MG63 (cell line): Measurements from ENCODE around the gene YLPM1. TPM values are rescaled to one million over a fixed set of nuclear protein-coding genes. Genes with fewer than 3 reads are reported as not detected.

Experiments used
- DNase-seq: peaks from one replicate; pipeline ENCODE4 v3.0.0-alpha.2; 2020
- H3K27me3 ChIP-seq: fragments of 250-450 bp; sonication (Bioruptor Pico); 2 replicates; pipeline ENCODE4 v1.5.1; 2020; ENCODE audit warnings: mild to moderate bottlenecking, moderate library complexity
- H3K36me3 ChIP-seq: fragments of 250-450 bp; sonication (Bioruptor Pico); 2 replicates; pipeline ENCODE4 v1.5.1; 2020; ENCODE audit warnings: mild to moderate bottlenecking, moderate library complexity
- H3K4me3 ChIP-seq: fragments of 250-450 bp; sonication (Bioruptor Pico); 2 replicates; pipeline ENCODE4 v1.5.1; 2020; ENCODE audit warnings: mild to moderate bottlenecking, moderate library complexity
- H3K9me3 ChIP-seq: fragments of 250-450 bp; sonication (Bioruptor Pico); 2 replicates; pipeline ENCODE4 v1.5.1; 2020; ENCODE audit warnings: mild to moderate bottlenecking, moderate library complexity
- total RNA-seq: library from RNA; depleted of rRNA; stranded (reverse); fragments of >200 nt; shearing (Covaris generic); gene quantifications from 2 replicates; pipeline ENCODE4 v1.2.3, GENCODE V29; 2014; ENCODE audit warnings: low replicate concordance; rRNA removed

Gene YLPM1
- total RNA-seq, 1 experiment from 2014 or later, result 4.5 TPM

- Histone ChIP-seq H3K9me3 (no peaks in the 10 kb centered on the region), H3K36me3 (0 out of 2 replicates have a peak, but pooled peaks cover 3% of the 10 kb centered on the region), H3K4me3 (peak within 1 kb of the TSS; percentile 73), H3K27me3 (no peaks in the 10 kb centered on the region)
- peak; percentile 81 for DNase-seq
Measured at GRCh38 chr14:74881431-74882102, 118.5 kb downstream of the YLPM1 start, which contains the start of gene DLST. Gene DLST (plus strand): TSS chr14:74881916. CDS start chr14:74881954, 38 bp downstream.

GRCh38 chr14:74882103-74882920 lies 119.2 kb downstream of the YLPM1 start:
- Histone ChIP-seq H3K9me3 (no peaks in the 10 kb centered on the region), H3K36me3 (peaks cover 8% of the 10 kb centered on the region; the same call in 1 of the 2 replicates), H3K27me3 (no peaks in the 10 kb centered on the region), H3K4me3 (peak overlapping the region; percentile 73)
- DNase-seq, result peak; percentile 39

Other genes with a start within 250 kb of the YLPM1 start
- 4.4 and 4.5 TPM in 2 replicates for gene LTBP2, start 151.1 kb upstream of the YLPM1 start, total RNA-seq
- gene AREL1, start 50.2 kb upstream of the YLPM1 start, total RNA-seq, result 4.9 and 11.6 TPM in 2 replicates
- 44.2 and 92.7 TPM in 2 replicates for gene FCF1, start 50.2 kb upstream of the YLPM1 start, total RNA-seq
- gene PROX2, start 112.8 kb downstream of the YLPM1 start, total RNA-seq, result not detected in 2 replicates
- gene DLST, start 118.6 kb downstream of the YLPM1 start, total RNA-seq, result 38.7 and 52.6 TPM in 2 replicates
- 5.4 and 11.3 TPM in 2 replicates for gene RPS6KL1, start 159.9 kb downstream of the YLPM1 start, total RNA-seq
- 49.2 and 50.6 TPM in 2 replicates for gene PGF, start 192.3 kb downstream of the YLPM1 start, total RNA-seq
- 48.2 and 87.3 TPM in 2 replicates for gene EIF2B2, start 239.6 kb downstream of the YLPM1 start, total RNA-seq